H1 (cell line): Measurements from ENCODE around the gene DNAAF3. TPM values are rescaled to one million over a fixed set of nuclear protein-coding genes. Genes with fewer than 3 reads are reported as not detected.
A peak's percentile ranks its signal among the peaks of the same experiment; 100 is the strongest.

Source experiments
- CTCF ChIA-PET: fragments of 300-600 bp; sonication (Branson Sonifier 250); formaldehyde crosslinking; loops from one replicate; lab custom pipeline; 2021; ENCODE audit not compliant: partially characterized antibody; lab: Charles Lee
- POLR2A ChIA-PET: fragments of 300-600 bp; sonication (Branson Sonifier 250); formaldehyde crosslinking; loops from one replicate; lab custom pipeline; 2021; ENCODE audit warnings: inconsistent platforms; ENCODE audit not compliant: partially characterized antibody; lab: Charles Lee
- DNase-seq, 2 experiments: peaks; one replicate each; pipeline versions ENCODE4 v3.0.0 to v3.0.0-alpha.2; 2010 to 2022; ENCODE audit warnings: low spot score in 2 of 2, low read depth in 1 of 2, mixed read lengths in 1 of 2
- FAIRE-seq: peaks from 2 replicates; lab custom pipeline; 2011; peaks lifted over from hg19 to GRCh38; lab: Jason Lieb, UNC
- H2AFZ ChIP-seq: 2 replicates; pipeline ENCODE4 v1.8.1; 2012; ENCODE audit warnings: low read length, inconsistent platforms
- H2AK5ac ChIP-seq: 2 replicates; pipeline ENCODE4 v1.6.1; 2013; ENCODE audit warnings: low read depth, low read length
- H2BK120ac ChIP-seq: replicated peaks from 2 replicates; pipeline ENCODE3; 2013; ENCODE audit warnings: low read depth, low read length, inconsistent platforms
- H2BK12ac ChIP-seq: 2 replicates; pipeline ENCODE4 v1.6.1; 2013; ENCODE audit warnings: low read depth, low read length
- H2BK15ac ChIP-seq: 2 replicates; pipeline ENCODE4 v1.6.1; 2013; ENCODE audit warnings: low read length
- H2BK20ac ChIP-seq: 2 replicates; pipeline ENCODE4 v1.6.1; 2013; ENCODE audit warnings: low read length
- H2BK5ac ChIP-seq: 2 replicates; pipeline ENCODE4 v1.6.1; 2013; ENCODE audit warnings: low read depth, low read length
- H3K14ac ChIP-seq: 2 replicates; pipeline ENCODE4 v1.6.1; 2013; ENCODE audit warnings: inconsistent platforms; ENCODE audit not compliant: insufficient read length
- H3K18ac ChIP-seq: 2 replicates; pipeline ENCODE4 v1.6.1; 2013; ENCODE audit warnings: low read length; ENCODE audit errors: extremely low read depth
- H3K23ac ChIP-seq: 2 replicates; pipeline ENCODE4 v1.6.1; 2013; ENCODE audit warnings: inconsistent platforms; ENCODE audit not compliant: insufficient read length
- H3K23me2 ChIP-seq: 2 replicates; pipeline ENCODE4 v1.6.1; 2013; ENCODE audit warnings: low read depth, low read length
- H3K27ac ChIP-seq: 2 replicates; pipeline ENCODE4 v1.6.1; 2011; ENCODE audit warnings: low read depth, low read length, inconsistent platforms
- H3K27me3 ChIP-seq, 4 experiments: replicated peaks in 1 of 4; 1 replicate in 1 of 4; 2 replicates in 3 of 4; pipeline versions ENCODE4 v1.6.1 to v1.8.1; 2011 to 2013; ENCODE audit warnings: low read length in 3 of 4, mild to moderate bottlenecking in 3 of 4, inconsistent platforms in 2 of 4, mixed read lengths in 2 of 4, moderate library complexity in 1 of 4; ENCODE audit not compliant: control insufficient read depth in 3 of 4, insufficient read depth in 3 of 4; ENCODE audit errors: extremely low read depth in 1 of 4
- H3K36me3 ChIP-seq, 4 experiments: 2 replicates each; pipeline versions ENCODE4 v1.6.1 to v1.8.1; 2011 to 2013; ENCODE audit warnings: mild to moderate bottlenecking in 4 of 4, low read length in 3 of 4, moderate library complexity in 2 of 4, control low read depth in 1 of 4, inconsistent platforms in 1 of 4; ENCODE audit not compliant: insufficient read depth in 4 of 4, control insufficient read depth in 2 of 4
- H3K4ac ChIP-seq: replicated peaks from 2 replicates; pipeline ENCODE3; 2013; ENCODE audit warnings: low read length, low read depth, mixed read lengths, inconsistent platforms; ENCODE audit not compliant: insufficient read length
- H3K4me1 ChIP-seq, 4 experiments: replicated peaks in 1 of 4; 1 replicate in 1 of 4; 2 replicates in 3 of 4; pipeline versions ENCODE4 v1.6.1 to v1.8.1; 2011 to 2013; ENCODE audit warnings: low read length in 3 of 4, inconsistent platforms in 2 of 4, mixed read lengths in 1 of 4; ENCODE audit not compliant: insufficient read depth in 4 of 4, control insufficient read depth in 3 of 4
- H3K4me2 ChIP-seq, 2 experiments: 2 replicates each; pipeline versions ENCODE4 v1.6.1 to v1.8.1; 2011 to 2013; ENCODE audit warnings: low read depth in 2 of 2, low read length in 2 of 2, control low read depth in 1 of 2, inconsistent platforms in 1 of 2, mild to moderate bottlenecking in 1 of 2; ENCODE audit not compliant: insufficient read depth in 1 of 2
- H3K4me3 ChIP-seq, 4 experiments: fragments of 200-600, 300-600 bp in 1 of 4; sonication (generic), shearing (Covaris generic), sonication (Bioruptor Twin) in 1 of 4; 2 replicates each; pipeline versions ENCODE4 v1.5.1 to v1.8.1; 2011 to 2016; ENCODE audit warnings: low read length in 4 of 4, low read depth in 3 of 4, control low read depth in 2 of 4, inconsistent platforms in 2 of 4, mild to moderate bottlenecking in 2 of 4, mixed read lengths in 1 of 4, moderate library complexity in 1 of 4; ENCODE audit not compliant: insufficient read depth in 2 of 4; ENCODE audit errors: extremely low read depth in 1 of 4
- H3K56ac ChIP-seq: replicated peaks from 2 replicates; pipeline ENCODE3; 2013; ENCODE audit warnings: low read depth, mild to moderate bottlenecking, mixed read lengths, low read length, inconsistent platforms; ENCODE audit not compliant: insufficient read length
- H3K79me1 ChIP-seq: 2 replicates; pipeline ENCODE4 v1.6.1; 2013; ENCODE audit warnings: low read depth, low read length, control low read depth
- H3K79me2 ChIP-seq, 2 experiments: 2 replicates each; pipeline versions ENCODE4 v1.6.1 to v1.8.1; 2012 to 2013; ENCODE audit warnings: low read length in 2 of 2, mild to moderate bottlenecking in 2 of 2, inconsistent platforms in 1 of 2; ENCODE audit not compliant: insufficient read depth in 2 of 2, control insufficient read depth in 1 of 2
- H3K9ac ChIP-seq, 4 experiments: replicated peaks in 1 of 4; 1 replicate in 1 of 4; 2 replicates in 3 of 4; pipeline versions ENCODE4 v1.6.1 to v1.8.1; 2011 to 2013; ENCODE audit warnings: low read depth in 3 of 4, low read length in 3 of 4, control low read depth in 2 of 4, mild to moderate bottlenecking in 2 of 4, moderate library complexity in 2 of 4, inconsistent platforms in 1 of 4; ENCODE audit errors: extremely low read depth in 1 of 4
- H3K9me3 ChIP-seq, 2 experiments: 2 replicates each; pipeline versions ENCODE4 v1.6.1 to v1.8.1; 2012 to 2013; ENCODE audit warnings: mild to moderate bottlenecking in 2 of 2, moderate library complexity in 2 of 2, control low read depth in 1 of 2, inconsistent platforms in 1 of 2, low read depth in 1 of 2, low read length in 1 of 2, mixed read lengths in 1 of 2; ENCODE audit not compliant: insufficient read depth in 2 of 2
- H4K20me1 ChIP-seq, 2 experiments: replicated peaks in 1 of 2; 2 replicates each; pipeline versions ENCODE3 to v1.8.1; 2011 to 2013; ENCODE audit warnings: inconsistent platforms in 2 of 2, low read length in 2 of 2, mild to moderate bottlenecking in 1 of 2; ENCODE audit not compliant: insufficient read depth in 2 of 2, control insufficient read depth in 1 of 2
- H4K5ac ChIP-seq: 2 replicates; pipeline ENCODE4 v1.6.1; 2013; ENCODE audit warnings: low read length, low read depth, mixed read lengths, inconsistent platforms; ENCODE audit not compliant: insufficient read length
- H4K8ac ChIP-seq: 2 replicates; pipeline ENCODE4 v1.8.0; 2013; ENCODE audit warnings: mild to moderate bottlenecking, moderate library complexity, low read length, inconsistent platforms; ENCODE audit not compliant: insufficient read depth; ENCODE audit errors: extremely low read depth
- H4K91ac ChIP-seq: replicated peaks from 2 replicates; pipeline ENCODE3; 2013; ENCODE audit warnings: low read length, mixed read lengths, inconsistent platforms; ENCODE audit not compliant: insufficient read length
- BACH1 ChIP-seq: IDR thresholded peaks from 2 replicates; pipeline ENCODE4 v1.6.1; 2012; ENCODE audit warnings: low read length, improper control_type of control experiment
- CHD2 ChIP-seq: IDR thresholded peaks from 2 replicates; pipeline ENCODE4 v1.6.1; 2012; ENCODE audit warnings: low read length, improper control_type of control experiment
- CREB1 ChIP-seq: IDR thresholded peaks from 2 replicates; pipeline ENCODE4 v1.6.1; 2012; ENCODE audit warnings: inconsistent platforms
- E2F6 ChIP-seq: IDR thresholded peaks from 2 replicates; pipeline ENCODE4 v1.6.1; 2012; ENCODE audit warnings: inconsistent platforms
- EP300 ChIP-seq, 2 experiments: IDR thresholded peaks; 1 replicate in 1 of 2; 2 replicates in 1 of 2; pipeline ENCODE4 v1.6.1; 2011 to 2012; ENCODE audit warnings: low read depth in 2 of 2, low read length in 2 of 2, mild to moderate bottlenecking in 2 of 2, borderline replicate concordance in 1 of 2, inconsistent platforms in 1 of 2, moderate library complexity in 1 of 2
- NRF1 ChIP-seq: IDR thresholded peaks from 2 replicates; pipeline ENCODE4 v1.6.1; 2011; ENCODE audit warnings: mild to moderate bottlenecking, low read depth, low read length, improper control_type of control experiment
- SP2 ChIP-seq: IDR thresholded peaks from 2 replicates; pipeline ENCODE4 v1.6.1; 2012; ENCODE audit warnings: mild to moderate bottlenecking, low read length, inconsistent platforms
- SUZ12 ChIP-seq: fragments of 200-600 bp; sonication (generic); IDR thresholded peaks from 2 replicates; pipeline ENCODE4 v1.6.1; 2012; ENCODE audit warnings: mild to moderate bottlenecking, inconsistent platforms, low read length, moderate library complexity, mixed read lengths
- WGBS, 2 experiments: shearing (Covaris generic) in 1 of 2; methylation state at CpG; one replicate each; pipeline versions ENCODE4 v1.1.6 to v1.1.7; 2013 to 2015; ENCODE audit warnings: low lambda C conversion rate in 2 of 2, mixed read lengths in 2 of 2, inconsistent platforms in 1 of 2, low coverage in 1 of 2, missing lambda C conversion rate in 1 of 2; ENCODE audit not compliant: insufficient replicate concordance in 2 of 2, insufficient coverage in 1 of 2, insufficient read length in 1 of 2; ENCODE audit errors: extremely low coverage in 1 of 2, missing lambda C conversion rate in 1 of 2; 5-methylcytosine and 5-hydroxymethylcytosine counted together
- long read RNA-seq, 2 experiments: library from RNA in 1 of 2; library from capped mRNA in 1 of 2; stranded (forward); transcript quantifications; one replicate each; pipeline ENCODE4 v2.0.0, GENCODE V29; 2021; ENCODE audit warnings: inconsistent platforms in 1 of 2
- polyA minus RNA-seq, 3 experiments: library from RNA; depleted of rRNA, polyadenylated mRNA; stranded (reverse); fragments of >200 nt; gene quantifications; 1 replicate in 2 of 3; 2 replicates in 1 of 3; pipeline ENCODE4 v1.2.3, GENCODE V29; 2011
- polyA plus RNA-seq, 7 experiments: library from polyadenylated mRNA; depleted of rRNA in 3 of 7; stranded (reverse) in 5 of 7; unstranded in 2 of 7; fragments of >200 nt in 5 of 7; fragments of 200-250 nt in 2 of 7; gene quantifications; 1 replicate in 5 of 7; 2 replicates in 1 of 7; 4 replicates in 1 of 7; pipeline versions ENCODE4 v1.2.1 to v1.2.3, GENCODE V29; 2011 to 2013; ENCODE audit warnings: missing spikeins in 2 of 7, mixed read lengths in 2 of 7
- total RNA-seq: library from RNA; stranded (reverse); fragmentation: NEBNext Ultra II Directional; extraction: Animal tissue kit (Norgen Biotek cat#: 25700); gene quantifications from 2 replicates; pipeline ENCODE4 v1.2.1, GENCODE V29; 2021

The DNAAF3 gene
- 5.4 and 5.7 TPM in 2 replicates for total RNA-seq
- 8.0 and 13.8 TPM in 2 replicates for polyA plus RNA-seq (2011; rRNA removed)
- 7.2 TPM for polyA plus RNA-seq (2011; cell fraction: cytosol; rRNA removed)
- 15.2 TPM for polyA plus RNA-seq (2011; cell fraction: nucleus; rRNA removed)
- 4.0 to 6.8 TPM (median 5.7 TPM) in 4 replicates for polyA plus RNA-seq (2012, experiment 1 of 2)
- polyA plus RNA-seq (2012, experiment 2 of 2): 6.5 TPM
- 7.0 TPM for polyA plus RNA-seq (2013, experiment 1 of 2)
- polyA plus RNA-seq (2013, experiment 2 of 2): 6.6 TPM
- 1.5 and 1.9 TPM in 2 replicates for polyA minus RNA-seq (2011; rRNA and poly(A)+ RNA removed)
- polyA minus RNA-seq (2011; cell fraction: cytosol; rRNA and poly(A)+ RNA removed): 3.4 TPM
- 1.8 TPM for polyA minus RNA-seq (2011; cell fraction: nucleus; rRNA and poly(A)+ RNA removed)
- long read RNA-seq, experiment 1, partial matches to known transcripts: 2 of 6 reads
- long read RNA-seq, experiment 1, other reads (novel, unspliced or antisense): 3 of 6 reads
- long read RNA-seq, experiment 2, partial matches to known transcripts: 1 of 1 reads
- long read RNA-seq, experiment 2, other reads (novel, unspliced or antisense): 0 of 1 reads

- H2BK120ac ChIP-seq: no peak within 1 kb of the TSS
- peaks cover 0 to 1% of the 10 kb centered on the region in 2 experiments for H4K20me1 ChIP-seq
- no peak within 1 kb of the TSS for H2BK15ac ChIP-seq
- DNase-seq (peak in 1 of 2 experiments; percentile 98), FAIRE-seq (no peak)
- peaks cover 0 to 4% (median 2%) of the 10 kb centered on the region in 4 experiments; a peak in 3 of 7 replicates for H3K4me1 ChIP-seq
- no peak within 1 kb of the TSS for H3K4ac ChIP-seq
- H3K56ac ChIP-seq: no peak within 1 kb of the TSS
- peak within 1 kb of the TSS; percentile 91 to 96 for H3K4me2 ChIP-seq
- no peaks in the 10 kb centered on the region for H3K79me2 ChIP-seq
- H4K8ac ChIP-seq: no peak within 1 kb of the TSS
- H3K14ac ChIP-seq: no peak within 1 kb of the TSS
- no peak within 1 kb of the TSS for H2BK20ac ChIP-seq
- peak within 1 kb of the TSS; percentile 60; the same call in 1 of the 2 replicates for H3K18ac ChIP-seq
- H3K4me3 ChIP-seq: peak within 1 kb of the TSS; percentile 46 to 66 (median 54); a peak in 7 of 8 replicates
- H2BK5ac ChIP-seq: peak within 1 kb of the TSS; percentile 71; the same call in 1 of the 2 replicates
- H4K91ac ChIP-seq: no peak within 1 kb of the TSS
- peak within 1 kb of the TSS; percentile 85 for H3K27ac ChIP-seq
- H3K36me3 ChIP-seq: no peaks in the 10 kb centered on the region
- WGBS, 2 experiments: 4% methylated on average over 32 of the region's 33 CpGs; no CpG with 5 or more reads in 1 of the 2 experiments
- H3K23me2 ChIP-seq: peaks cover 4% of the 10 kb centered on the region; the same call in 1 of the 2 replicates
- peak within 1 kb of the TSS in 2 of 4 experiments; percentile 44 to 76; a peak in 3 of 7 replicates for H3K9ac ChIP-seq
- H3K23ac ChIP-seq: no peak within 1 kb of the TSS
- POLR2A ChIA-PET: interaction anchor here (0.5 to 2.4 kb wide), 10 partner anchors 9 to 241 kb away, joined by 3 to 7 read pairs (median 4); partner anchors contain the start of genes TNNT1 and UBE2S
- H3K27me3 ChIP-seq: peaks cover 0 to 31% (median 12%) of the 10 kb centered on the region in 4 experiments; a peak in 5 of 7 replicates
- peak within 1 kb of the TSS; percentile 68; the same call in 1 of the 2 replicates for H2AFZ ChIP-seq
- H3K79me1 ChIP-seq: no peaks in the 10 kb centered on the region
- peak within 1 kb of the TSS; percentile 53 for H4K5ac ChIP-seq
- no peak within 1 kb of the TSS for H2AK5ac ChIP-seq
- H2BK12ac ChIP-seq: no peak within 1 kb of the TSS
- H3K9me3 ChIP-seq: no peaks in the 10 kb centered on the region
- CTCF ChIA-PET: interaction anchor here (0.6 to 3.4 kb wide), 24 partner anchors 8 to 287 kb away, joined by 3 to 55 read pairs (median 4); partner anchors contain the start of genes SYT5, TMEM238, TNNI3 and TNNT1
- TF ChIP-seq CHD2: peak; percentile 84
- peak; percentile 36; the same call in 1 of the 2 replicates for TF ChIP-seq NRF1
- peak in 1 of 2 experiments; percentile 100; a peak in 2 of 3 replicates for TF ChIP-seq EP300 (IDR thresholded peaks at IDR 0.05; ENCODE audit: borderline replicate concordance in 1 of 2, low read depth in 2 of 2, low read length in 2 of 2)
- TF ChIP-seq CREB1: 0 out of 2 replicates have a peak, but pooled peaks have one; percentile 39
- TF ChIP-seq BACH1: no peak
- TF ChIP-seq SP2: peak; percentile 57; the same call in 1 of the 2 replicates
- TF ChIP-seq E2F6: peak; percentile 43; the same call in 1 of the 2 replicates
- TF ChIP-seq SUZ12: no peak
Observed at GRCh38 chr19:55166530-55167268, at the start of gene DNAAF3. TSS of gene DNAAF3 (minus strand) at chr19:55166613. CDS start at chr19:55166413, 200 bp downstream.
